Endothelial cell of coronary artery (primary cell): ENCODE data around the gene TOR1B. TPM values are rescaled to one million over a fixed set of nuclear protein-coding genes. Genes with fewer than 3 reads are reported as not detected.

Experiments
- total RNA-seq: library from RNA; depleted of rRNA; stranded (reverse); fragments of >200 nt; gene quantifications from 2 replicates; pipeline ENCODE4 v1.2.3, GENCODE V29; 2014

Gene TOR1B, protein sequence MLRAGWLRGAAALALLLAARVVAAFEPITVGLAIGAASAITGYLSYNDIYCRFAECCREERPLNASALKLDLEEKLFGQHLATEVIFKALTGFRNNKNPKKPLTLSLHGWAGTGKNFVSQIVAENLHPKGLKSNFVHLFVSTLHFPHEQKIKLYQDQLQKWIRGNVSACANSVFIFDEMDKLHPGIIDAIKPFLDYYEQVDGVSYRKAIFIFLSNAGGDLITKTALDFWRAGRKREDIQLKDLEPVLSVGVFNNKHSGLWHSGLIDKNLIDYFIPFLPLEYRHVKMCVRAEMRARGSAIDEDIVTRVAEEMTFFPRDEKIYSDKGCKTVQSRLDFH
- total RNA-seq, result 21.6 and 27.0 TPM in 2 replicates

DNA sequence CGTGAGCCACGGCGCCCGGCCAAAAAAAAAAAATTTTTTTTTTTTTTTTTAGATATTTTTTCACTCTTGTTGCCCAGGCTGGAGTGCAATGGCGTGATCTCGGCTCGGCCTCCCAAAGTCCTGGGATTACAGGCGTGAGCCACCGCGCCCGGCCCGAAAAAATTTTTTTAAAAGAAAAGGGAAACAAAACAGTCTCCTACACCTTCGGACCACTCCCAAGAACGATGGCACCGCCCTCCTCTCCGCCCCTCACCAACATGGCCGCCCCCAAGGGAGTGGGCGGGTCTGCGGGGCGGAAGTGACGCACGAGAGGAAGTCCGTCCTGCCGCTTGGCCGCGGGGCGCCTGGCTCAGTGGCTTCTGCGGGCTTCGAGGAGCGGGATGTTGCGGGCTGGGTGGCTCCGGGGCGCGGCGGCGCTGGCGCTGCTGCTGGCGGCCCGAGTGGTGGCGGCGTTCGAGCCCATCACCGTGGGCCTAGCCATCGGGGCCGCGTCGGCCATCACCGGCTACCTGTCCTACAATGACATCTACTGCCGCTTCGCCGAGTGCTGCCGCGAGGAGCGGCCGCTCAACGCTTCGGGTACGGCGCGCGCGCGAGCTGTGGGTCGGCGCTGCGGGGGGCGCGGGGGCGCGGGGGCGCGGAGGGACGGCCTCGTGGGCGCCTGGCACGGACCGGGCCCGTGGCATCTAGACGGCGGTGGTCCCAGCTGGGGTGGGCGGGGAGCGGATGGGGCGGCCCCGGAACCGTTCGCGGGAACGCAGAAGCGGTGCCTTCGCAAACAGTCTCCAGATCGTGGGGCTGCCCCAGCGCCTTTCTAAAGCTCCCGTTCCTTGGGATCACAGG is at the start of gene TOR1B:
TOR1B (plus strand) TSS at position 352 of the 843 bp plus-strand sequence; CDS start at position 381, 29 bp downstream.

GRCh38 chr9:129823935-129824601 is 21.1 kb downstream of the TOR1B start, which contains the start of gene TOR1A:
TSS of gene TOR1A (minus strand) at chr9:129824136. CDS start at chr9:129824085, 51 bp downstream.

GRCh38 chr9:129835128-129835859 is 32.3 kb downstream of the TOR1B start, which contains the start of the genes C9orf78 and USP20:
TSS of gene C9orf78 (minus strand) at chr9:129835275. CDS start at chr9:129835221, 54 bp downstream.
TSS of gene USP20 (plus strand) at chr9:129835458. CDS start at chr9:129852556, 17,098 bp downstream.

Other genes with a start within 250 kb of the TOR1B start
- 0.09 TPM in 1 of 2 replicates, not detected in the other for gene C9orf50, start 182.1 kb upstream of the TOR1B start, total RNA-seq
- 36.5 and 40.3 TPM in 2 replicates for gene NTMT1, start 177.0 kb upstream of the TOR1B start, total RNA-seq
- 11.1 and 14.0 TPM in 2 replicates for gene ASB6, start 161.0 kb upstream of the TOR1B start, total RNA-seq
- gene PRRX2, start 137.5 kb upstream of the TOR1B start, total RNA-seq, result 0.66 TPM in 1 of 2 replicates, not detected in the other
- gene PTGES, start 50.1 kb upstream of the TOR1B start, total RNA-seq, result 0.09 and 0.28 TPM in 2 replicates
- 27.4 and 28.2 TPM in 2 replicates for gene TOR1A, start 21.0 kb downstream of the TOR1B start, total RNA-seq
- gene C9orf78, start 32.1 kb downstream of the TOR1B start, total RNA-seq, result 37.5 and 40.7 TPM in 2 replicates
- 7.6 and 9.6 TPM in 2 replicates for gene USP20, start 32.3 kb downstream of the TOR1B start, total RNA-seq
- 27.1 and 35.1 TPM in 2 replicates for gene FNBP1, start 240.0 kb downstream of the TOR1B start, total RNA-seq